GM23338 (cell line): Measurements from ENCODE around the gene PHTF1. TPM values are rescaled to one million over a fixed set of nuclear protein-coding genes. Genes with fewer than 3 reads are reported as not detected.

ENCODE experiments used
- ATAC-seq: fragments of 200-7000 bp; cut with Tn5 transposase; 3 replicates; pipeline ENCODE4 v1.9.1; 2020
- DNase-seq: peaks from one replicate; pipeline ENCODE4 v3.0.0-alpha.2; 2015; ENCODE audit warnings: low spot score
- H2AFZ ChIP-seq: fragments of 200-600 bp; sonication (generic); 2 replicates; pipeline ENCODE4 v1.8.0; 2016; ENCODE audit warnings: antibody characterized with exemption, mild to moderate bottlenecking, moderate library complexity
- H3F3A ChIP-seq: fragments of 200-600 bp; sonication (generic); replicated peaks from 2 replicates; pipeline ENCODE4 v1.8.0; 2017; ENCODE audit warnings: antibody characterized with exemption, mixed run types, low read depth
- H3K27ac ChIP-seq: fragments of 200-600 bp; sonication (generic); 2 replicates; pipeline ENCODE4 v1.6.1; 2016; ENCODE audit warnings: low read depth
- H3K27me3 ChIP-seq: fragments of 200-600 bp; sonication (generic); 2 replicates; pipeline ENCODE4 v1.8.0; 2016; ENCODE audit warnings: mild to moderate bottlenecking, mixed run types, moderate library complexity; ENCODE audit not compliant: insufficient read depth
- H3K36me3 ChIP-seq: fragments of 200-600 bp; sonication (generic); 2 replicates; pipeline ENCODE4 v1.8.0; 2016; ENCODE audit warnings: mild to moderate bottlenecking; ENCODE audit not compliant: insufficient read depth
- H3K4me1 ChIP-seq: fragments of 200-600 bp; sonication (generic); 2 replicates; pipeline ENCODE4 v1.8.0; 2016; ENCODE audit warnings: mild to moderate bottlenecking, moderate library complexity; ENCODE audit not compliant: insufficient read depth
- H3K4me2 ChIP-seq: fragments of 200-600 bp; sonication (generic); 2 replicates; pipeline ENCODE4 v1.7.1; 2017; ENCODE audit warnings: mixed run types
- H3K4me3 ChIP-seq: fragments of 200-600 bp; sonication (generic); 2 replicates; pipeline ENCODE4 v1.6.1; 2016; ENCODE audit warnings: mixed run types
- H3K79me2 ChIP-seq: fragments of 200-600 bp; sonication (generic); replicated peaks from 2 replicates; pipeline ENCODE4 v1.8.0; 2017; ENCODE audit warnings: mild to moderate bottlenecking; ENCODE audit not compliant: insufficient read depth
- H3K9me2 ChIP-seq: fragments of 200-600 bp; sonication (generic); 2 replicates; pipeline ENCODE4 v1.8.0; 2017; ENCODE audit not compliant: insufficient read depth
- H4K20me1 ChIP-seq: fragments of 200-600 bp; sonication (generic); replicated peaks from 2 replicates; pipeline ENCODE4 v1.8.0; 2017; ENCODE audit warnings: mild to moderate bottlenecking; ENCODE audit not compliant: insufficient read depth
- H3K27ac Mint-ChIP-seq: 2 replicates; pipeline ENCODE4 v1.8.0; 2020; ENCODE audit warnings: inconsistent platforms, mild to moderate bottlenecking, moderate library complexity, mixed read lengths
- H3K27me3 Mint-ChIP-seq: 3 replicates; pipeline ENCODE4 v1.8.0; 2022; ENCODE audit warnings: low read depth, mild to moderate bottlenecking, moderate library complexity, mixed read lengths, inconsistent platforms; ENCODE audit not compliant: insufficient read depth, poor library complexity
- H3K36me3 Mint-ChIP-seq: 3 replicates; pipeline ENCODE4 v1.8.0; 2021; ENCODE audit warnings: low read depth, mild to moderate bottlenecking, inconsistent platforms, moderate library complexity, mixed read lengths
- H3K4me1 Mint-ChIP-seq: 3 replicates; pipeline ENCODE4 v1.8.0; 2020; ENCODE audit warnings: mild to moderate bottlenecking, inconsistent platforms, mixed read lengths
- H3K4me3 Mint-ChIP-seq: 3 replicates; pipeline ENCODE4 v1.8.0; 2021; ENCODE audit warnings: moderate library complexity, mild to moderate bottlenecking, inconsistent platforms, mixed read lengths
- H3K9me3 Mint-ChIP-seq: 3 replicates; pipeline ENCODE4 v1.8.0; 2020; ENCODE audit warnings: moderate library complexity, mild to moderate bottlenecking, inconsistent platforms, mixed read lengths
- CREB1 ChIP-seq: fragments of 250-450 bp; sonication (Bioruptor Pico); IDR thresholded peaks from 2 replicates; pipeline ENCODE4 v1.5.0; 2020; ENCODE audit warnings: low read depth, mild to moderate bottlenecking, moderate library complexity
- CTCF ChIP-seq, 2 experiments: fragments of 200-600 bp in 1 of 2; sonication (generic) in 1 of 2; conservative IDR thresholded peaks; 2 replicates each; pipeline versions ENCODE4 v1.5.1 to v1.6.1; 2016 to 2017; ENCODE audit warnings: antibody characterized with exemption in 2 of 2, low read depth in 2 of 2, mild to moderate bottlenecking in 2 of 2, moderate library complexity in 1 of 2
- ETS1 ChIP-seq: IDR thresholded peaks from 2 replicates; pipeline ENCODE4 v1.6.1; 2016; ENCODE audit warnings: antibody characterized with exemption
- EZH2 ChIP-seq: fragments of 200-600 bp; sonication (generic); IDR thresholded peaks from one replicate; pipeline ENCODE4 v1.8.0; 2017; ENCODE audit warnings: antibody characterized with exemption, mild to moderate bottlenecking, low read depth; ENCODE audit not compliant: unreplicated experiment
- EZH2phosphoT487 ChIP-seq: fragments of 200-600 bp; sonication (generic); IDR thresholded peaks from one replicate; pipeline ENCODE4 v1.8.1; 2018; ENCODE audit warnings: antibody characterized with exemption; ENCODE audit not compliant: unreplicated experiment
- JUNB ChIP-seq: IDR thresholded peaks from one replicate; pipeline ENCODE4 v1.6.1; 2016; ENCODE audit warnings: antibody characterized with exemption; ENCODE audit not compliant: unreplicated experiment
- NANOG ChIP-seq: IDR thresholded peaks from 2 replicates; pipeline ENCODE4 v1.6.1; 2016; ENCODE audit warnings: antibody characterized with exemption, borderline replicate concordance
- POLR2AphosphoS5 ChIP-seq: IDR thresholded peaks from 2 replicates; pipeline ENCODE4 v1.6.1; 2016; ENCODE audit warnings: antibody characterized with exemption, low read depth
- REST ChIP-seq: IDR thresholded peaks from one replicate; pipeline ENCODE4 v1.6.1; 2018; ENCODE audit warnings: antibody characterized with exemption; ENCODE audit not compliant: unreplicated experiment
- STAT1 ChIP-seq: IDR thresholded peaks from one replicate; pipeline ENCODE4 v1.6.1; 2016; ENCODE audit warnings: antibody characterized with exemption; ENCODE audit not compliant: unreplicated experiment
- ZNF114 ChIP-seq: fragments of 250-450 bp; sonication (Bioruptor Pico); IDR thresholded peaks from 2 replicates; pipeline ENCODE4 v1.5.0; 2020; ENCODE audit warnings: mild to moderate bottlenecking, moderate library complexity
- ZNF331 ChIP-seq: fragments of 250-450 bp; sonication (Bioruptor Pico); IDR thresholded peaks from 2 replicates; pipeline ENCODE4 v1.5.0; 2020; ENCODE audit warnings: low read depth, mild to moderate bottlenecking, moderate library complexity
- ZNF462 ChIP-seq: fragments of 250-450 bp; sonication (Bioruptor Pico); IDR thresholded peaks from 2 replicates; pipeline ENCODE4 v1.5.0; 2020; ENCODE audit warnings: mild to moderate bottlenecking, moderate library complexity
- polyA plus RNA-seq: library from polyadenylated mRNA; unstranded; fragments of >200 nt; fragmentation: Nextera tagmentation; extraction: Ambion mirVana; gene quantifications from 2 replicates; pipeline ENCODE4 v1.2.1, GENCODE V29; 2016
- total RNA-seq: library from RNA; depleted of rRNA; stranded (reverse); fragments of >200 nt; shearing (Covaris generic); gene quantifications from 2 replicates; pipeline ENCODE4 v1.2.3, GENCODE V29; 2014

Gene PHTF1
- total and polyA plus RNA-seq, 2 experiments from 2014 or later = 19.1 to 21.6 TPM

- Histone ChIP-seq H3K27ac (no peak overlapping the region), H3K4me1 (no peaks in the 10 kb centered on the region), H3F3A (no peaks in the 10 kb centered on the region), H3K4me2 (no peak overlapping the region), H3K9me2 (no peaks in the 10 kb centered on the region), H3K79me2 (no peaks in the 10 kb centered on the region), H3K27me3 (no peaks in the 10 kb centered on the region), H3K36me3 (no peaks in the 10 kb centered on the region), H2AFZ (no peak overlapping the region), H3K4me3 (no peak overlapping the region), H4K20me1 (no peaks in the 10 kb centered on the region)
- H3K27ac Mint-ChIP-seq = no peak overlapping the region
- H3K4me3 Mint-ChIP-seq = no peak overlapping the region
- no peak for ATAC-seq
- no peaks in the 10 kb centered on the region for H3K9me3 Mint-ChIP-seq
- no peaks in the 10 kb centered on the region for H3K4me1 Mint-ChIP-seq
- DNase-seq = no peak
- no peaks in the 10 kb centered on the region for H3K27me3 Mint-ChIP-seq
- H3K36me3 Mint-ChIP-seq = no peaks in the 10 kb centered on the region
- TF ChIP-seq CTCF (conservative IDR thresholded peaks at IDR 0.05; ENCODE audit: low read depth in 2 of 2) (no peak), ZNF462 (CRISPR knock-in tag) (no peak), EZH2phosphoT487 (no peak), ZNF331 (CRISPR knock-in tag) (no peak), NANOG (no peak), STAT1 (no peak), ETS1 (no peak), ZNF114 (no peak), CREB1 (no peak), EZH2 (no peak), JUNB (no peak), REST (no peak), POLR2AphosphoS5 (no peak)
Measured at GRCh38 chr1:113660088-113660487, 99.2 kb downstream of the PHTF1 start.
